HG03097 (cell line): ENCODE data around the gene CADPS2.
A peak's percentile ranks its signal among the peaks of the same experiment; 100 is the strongest.

ENCODE experiments used
- ATAC-seq: cut with Tn5 transposase; IDR thresholded peaks from one replicate; pipeline ENCODE4 v1.9.1; 2021; ENCODE audit not compliant: unreplicated experiment, low FRiP score

The CADPS2 gene

GRCh38 chr7:122550545-122550944, 335.7 kb downstream of the CADPS2 start:
- ATAC-seq = no peak

DNA sequence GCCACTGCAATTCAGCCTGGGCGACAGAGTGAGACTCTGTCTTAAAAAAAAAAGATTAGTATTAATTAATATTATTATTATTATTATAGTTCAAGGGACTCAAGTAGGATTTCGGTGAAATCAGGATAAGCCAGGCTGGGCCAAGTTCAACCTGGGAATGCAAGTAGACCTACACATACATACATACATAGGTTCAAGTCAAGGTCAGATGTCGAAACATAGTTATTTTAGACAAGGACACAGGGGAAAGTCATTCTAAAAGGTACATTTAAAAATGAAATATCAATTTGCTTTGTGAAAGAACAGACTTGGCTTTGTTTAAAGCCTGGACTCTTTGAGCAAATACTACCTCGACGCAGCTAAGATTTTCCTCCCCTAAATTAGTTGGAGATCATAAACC, 336.7 kb downstream of the CADPS2 start:
- ATAC-seq = no peak

- no peak for ATAC-seq
Observed at GRCh38 chr7:122546496-122546895, 339.8 kb downstream of the CADPS2 start.

GRCh38 chr7:122544463-122544862, 341.8 kb downstream of the CADPS2 start:
- ATAC-seq = peak; percentile 94

GRCh38 chr7:122543891-122544290, 342.4 kb downstream of the CADPS2 start:
- ATAC-seq = no peak

DNA sequence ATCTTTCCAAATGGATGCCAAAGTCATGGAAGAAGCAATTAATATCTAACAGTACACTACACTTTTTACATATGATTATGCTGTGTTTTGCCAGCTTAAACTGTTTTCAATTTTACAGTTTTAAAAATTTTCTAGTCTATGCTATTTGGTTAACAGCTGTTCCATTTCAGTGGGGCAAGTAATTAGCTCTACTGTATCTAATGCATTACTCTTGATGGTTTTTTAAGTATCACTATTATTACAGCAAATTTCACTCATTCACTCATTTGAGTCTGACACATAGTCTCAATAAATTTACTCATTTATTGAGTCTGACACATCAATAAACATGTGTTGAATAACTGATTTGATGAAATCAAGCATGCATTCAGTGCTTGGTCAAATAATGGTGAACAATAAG, 343.1 kb downstream of the CADPS2 start:
- no peak for ATAC-seq

- ATAC-seq = no peak
Observed at GRCh38 chr7:122535086-122535485, 351.2 kb downstream of the CADPS2 start.

DNA sequence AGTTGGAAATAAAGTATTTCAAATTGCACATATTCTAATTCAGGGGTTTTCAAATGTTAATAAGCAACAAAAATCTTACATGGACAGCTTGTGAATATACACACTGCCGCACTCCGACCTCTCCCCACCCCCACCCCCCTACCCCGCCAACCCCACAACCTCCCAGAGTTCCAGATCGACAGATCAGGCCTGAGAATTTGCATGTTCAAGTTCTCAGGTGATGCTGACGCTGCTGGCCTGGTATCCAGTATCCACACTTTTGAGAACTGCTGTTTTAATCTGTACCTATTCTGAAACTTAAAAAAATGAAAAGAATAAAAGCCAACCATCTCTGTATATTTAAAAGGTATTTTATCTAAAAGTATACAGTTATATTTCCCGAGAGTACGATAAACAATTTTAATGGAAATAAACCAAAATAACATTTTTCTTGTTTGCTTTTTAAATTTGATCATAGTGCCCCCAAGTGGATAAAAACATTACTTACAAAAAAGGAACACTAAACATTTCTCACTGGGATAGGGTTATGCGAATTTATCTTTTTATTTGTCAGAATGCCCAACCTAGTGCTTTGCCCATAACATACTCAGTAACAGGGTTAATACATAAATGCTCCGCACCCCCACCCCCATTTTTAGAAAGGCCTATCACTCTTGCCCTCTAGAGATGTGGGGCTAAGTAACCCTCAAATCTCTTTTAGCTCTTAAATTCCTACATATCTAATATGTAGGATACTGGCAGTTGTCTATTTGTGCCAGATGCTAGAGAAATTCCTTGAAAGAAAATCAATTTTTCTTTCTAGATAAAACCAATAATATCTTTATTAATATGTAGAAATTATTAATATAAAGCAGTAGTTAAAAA, 353.6 kb downstream of the CADPS2 start:
- no peak for ATAC-seq

- no peak for ATAC-seq
Observed at GRCh38 chr7:122528879-122529481, 357.3 kb downstream of the CADPS2 start.

GRCh38 chr7:122525355-122525754, 360.9 kb downstream of the CADPS2 start:
- no peak for ATAC-seq

- no peak for ATAC-seq
Observed at GRCh38 chr7:122521767-122522166, 364.5 kb downstream of the CADPS2 start.

DNA sequence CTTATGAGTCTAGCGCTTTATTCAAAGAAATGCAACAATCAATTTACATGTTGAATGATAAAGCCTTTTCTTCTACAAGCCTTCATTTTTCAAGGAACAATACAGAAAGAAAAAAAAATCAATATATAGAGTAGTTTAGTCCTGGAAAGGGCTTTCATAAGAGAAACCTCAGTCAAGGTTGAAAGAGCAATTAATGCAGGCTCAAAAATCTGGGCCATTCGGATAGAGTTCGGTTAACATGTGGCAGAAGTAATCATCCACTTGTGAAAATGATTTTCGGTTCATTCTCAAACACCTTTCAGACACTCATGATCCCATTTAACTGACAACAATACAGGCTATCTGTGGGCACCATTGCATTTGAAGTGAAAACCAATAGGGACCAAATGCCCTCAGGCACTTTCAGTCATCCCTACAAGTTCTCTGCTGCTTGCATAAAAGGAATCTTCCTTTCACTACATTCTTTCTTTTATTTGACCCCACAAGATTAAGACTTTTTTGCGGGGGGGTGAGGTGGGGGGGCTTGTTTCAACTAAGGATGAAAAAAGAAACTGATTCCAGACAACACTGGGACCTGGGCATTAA, 365.2 kb downstream of the CADPS2 start:
- ATAC-seq = no peak

DNA sequence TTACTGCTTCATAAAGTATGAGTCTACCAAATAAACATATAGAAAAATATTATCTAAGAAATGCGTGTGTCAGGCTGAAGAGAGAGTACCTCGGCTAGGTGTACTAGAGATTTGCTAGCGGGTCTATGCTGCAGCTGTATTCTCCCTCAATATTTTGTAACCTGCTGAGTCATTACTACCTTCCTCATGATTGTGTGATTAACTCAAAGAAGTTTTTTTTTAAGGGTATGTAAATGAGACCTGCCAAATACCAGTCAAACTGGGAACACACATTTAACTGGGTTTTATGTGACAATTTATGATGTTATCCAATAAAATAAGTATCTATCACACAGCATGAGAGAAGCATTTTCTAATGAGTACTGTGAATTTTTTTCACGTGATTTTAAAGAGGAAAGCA, 367.8 kb downstream of the CADPS2 start:
- ATAC-seq = no peak

GRCh38 chr7:122517576-122517975, 368.7 kb downstream of the CADPS2 start:
- ATAC-seq = no peak

- no peak for ATAC-seq
Observed at GRCh38 chr7:122515404-122515803, 370.9 kb downstream of the CADPS2 start.

- no peak for ATAC-seq
Observed at GRCh38 chr7:122511268-122511667, 375.0 kb downstream of the CADPS2 start.

- ATAC-seq = no peak
Observed at GRCh38 chr7:122507591-122507990, 378.7 kb downstream of the CADPS2 start.

DNA sequence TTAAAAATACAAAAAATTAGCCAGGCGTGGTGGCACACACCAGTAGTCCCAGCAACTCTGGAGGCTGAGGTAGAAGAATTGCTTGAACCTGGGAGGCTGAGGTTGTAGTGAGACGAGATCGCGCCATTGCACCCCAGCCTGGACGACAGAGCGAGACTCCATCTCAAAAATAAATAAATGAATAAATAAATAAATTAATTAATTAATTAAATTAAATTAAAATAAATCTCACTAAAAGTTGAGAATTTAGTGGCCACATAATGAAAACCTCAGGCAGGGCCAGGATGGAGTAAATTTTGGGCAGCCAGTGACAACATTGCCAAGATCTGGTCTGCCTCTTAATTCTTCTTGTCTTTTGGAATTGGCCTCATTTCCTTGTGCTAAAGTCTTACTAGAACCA, 394.3 kb downstream of the CADPS2 start:
- ATAC-seq = no peak

GRCh38 chr7:122488241-122488640, 398.0 kb downstream of the CADPS2 start:
- ATAC-seq = no peak

DNA sequence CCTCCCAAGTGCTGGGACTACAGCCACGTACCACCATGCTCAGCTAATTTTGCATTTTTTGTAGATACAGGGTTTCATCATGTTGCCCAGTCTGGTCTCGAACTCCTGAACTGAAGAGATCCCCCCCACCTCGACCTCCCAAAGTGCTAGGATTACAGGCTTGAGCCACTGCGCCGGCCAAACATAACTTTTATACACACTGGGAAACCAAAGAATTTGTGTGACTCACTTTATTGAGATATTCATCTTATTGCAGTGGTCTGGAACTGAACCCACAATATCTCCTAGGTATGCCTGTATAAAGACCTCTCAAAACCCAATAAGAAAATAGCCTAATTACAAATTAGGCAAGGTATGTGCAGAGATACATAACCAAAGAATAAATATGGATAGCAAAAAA, 399.1 kb downstream of the CADPS2 start:
- ATAC-seq = no peak

GRCh38 chr7:122485856-122486255, 400.4 kb downstream of the CADPS2 start:
- no peak for ATAC-seq

DNA sequence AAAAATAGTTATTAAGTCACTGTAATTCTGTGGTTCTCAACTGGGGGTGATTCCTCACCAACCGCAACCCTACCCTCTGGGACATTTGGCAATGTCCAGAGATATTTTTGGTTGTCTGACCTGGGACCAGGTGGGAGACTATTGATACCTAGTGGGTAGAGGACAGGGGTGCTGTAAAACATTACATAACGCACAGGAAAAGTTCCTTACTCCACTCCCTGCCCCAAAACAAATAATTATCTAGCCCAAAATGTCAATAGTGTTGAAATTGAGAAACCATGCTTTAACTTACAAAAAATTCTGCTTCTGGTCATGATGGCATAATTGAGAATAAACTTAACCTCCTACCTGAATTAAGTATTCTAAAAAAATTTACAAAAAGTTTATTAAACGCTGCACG, 404.0 kb downstream of the CADPS2 start:
- ATAC-seq = no peak
